Cardiac muscle cell (in vitro differentiated cells and primary cell): Measurements from ENCODE around the gene MAMLD1. TPM values are rescaled to one million over a fixed set of nuclear protein-coding genes. Genes with fewer than 3 reads are reported as not detected.

Source experiments
- DNase-seq, 2 donors: peaks; one replicate each; pipeline versions ENCODE4 v3.0.0 to v3.0.0-alpha.2; 2010 to 2017; ENCODE audit warnings: low read depth in 1 of 2, low spot score in 1 of 2
- H3K27ac ChIP-seq: fragments of 200-600 bp; sonication (generic); 2 replicates; pipeline ENCODE4 v1.5.1; 2016
- H3K27me3 ChIP-seq: fragments of 200-600 bp; sonication (generic); 2 replicates; pipeline ENCODE4 v1.6.0; 2016; ENCODE audit warnings: control low read depth
- H3K36me3 ChIP-seq: fragments of 200-600 bp; sonication (generic); 2 replicates; pipeline ENCODE4 v1.5.1; 2016; ENCODE audit warnings: control low read depth
- H3K4me1 ChIP-seq: fragments of 200-600 bp; sonication (generic); 2 replicates; pipeline ENCODE4 v1.8.1; 2017; ENCODE audit warnings: low read depth, mild to moderate bottlenecking, mixed run types
- H3K4me3 ChIP-seq: fragments of 200-600 bp; sonication (generic); 2 replicates; pipeline ENCODE4 v1.5.1; 2016; ENCODE audit warnings: mild to moderate bottlenecking
- H3K9me3 ChIP-seq: fragments of 200-600 bp; sonication (generic); 2 replicates; pipeline ENCODE4 v1.5.1; 2017; ENCODE audit warnings: low read depth, mild to moderate bottlenecking, control low read depth
- polyA plus RNA-seq: library from polyadenylated mRNA; unstranded; fragments of >200 nt; fragmentation: Nextera tagmentation; extraction: Ambion mirVana; gene quantifications from 2 replicates; pipeline ENCODE4 v1.2.1, GENCODE V29; 2016
- total RNA-seq: library from RNA; depleted of rRNA; stranded (reverse); fragments of >200 nt; gene quantifications from 2 replicates; pipeline ENCODE4 v1.2.3, GENCODE V29; 2016
- TF ChIP-seq, protein P1 (sequence below): IDR thresholded peaks from 2 replicates; pipeline ENCODE4 v1.5.1; 2012; ENCODE audit warnings: low read depth, mild to moderate bottlenecking, low read length

Gene MAMLD1
- total and polyA plus RNA-seq, 2 experiments from 2014 or later, result 0.15 to 0.48 TPM

DNA sequence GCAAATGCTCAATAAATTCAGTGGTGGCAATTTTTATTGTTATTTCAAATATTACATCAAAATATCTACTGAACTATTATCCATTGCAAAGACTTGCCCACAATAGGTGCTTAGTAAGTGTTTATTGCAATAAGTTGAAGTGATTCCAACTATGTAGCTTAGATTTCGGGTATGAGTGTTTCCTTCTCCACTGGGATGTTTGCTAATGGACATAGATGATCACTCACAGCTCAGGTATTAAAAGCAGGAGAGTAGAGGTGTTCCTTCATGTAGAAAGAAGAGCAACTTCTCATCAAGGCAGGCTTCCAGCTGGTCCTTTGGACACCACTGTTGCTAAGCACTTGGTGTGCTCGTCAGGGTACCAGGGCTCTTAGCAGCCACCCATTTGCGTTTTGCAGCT is 139.0 kb downstream of the MAMLD1 start:
- Histone ChIP-seq H3K4me3 (no peak overlapping the region), H3K9me3 (no peaks in the 10 kb centered on the region), H3K36me3 (no peaks in the 10 kb centered on the region), H3K27ac (no peak overlapping the region), H3K4me1 (no peaks in the 10 kb centered on the region), H3K27me3 (no peaks in the 10 kb centered on the region)
- no peak for DNase-seq
- TF ChIP-seq, protein P1, sequence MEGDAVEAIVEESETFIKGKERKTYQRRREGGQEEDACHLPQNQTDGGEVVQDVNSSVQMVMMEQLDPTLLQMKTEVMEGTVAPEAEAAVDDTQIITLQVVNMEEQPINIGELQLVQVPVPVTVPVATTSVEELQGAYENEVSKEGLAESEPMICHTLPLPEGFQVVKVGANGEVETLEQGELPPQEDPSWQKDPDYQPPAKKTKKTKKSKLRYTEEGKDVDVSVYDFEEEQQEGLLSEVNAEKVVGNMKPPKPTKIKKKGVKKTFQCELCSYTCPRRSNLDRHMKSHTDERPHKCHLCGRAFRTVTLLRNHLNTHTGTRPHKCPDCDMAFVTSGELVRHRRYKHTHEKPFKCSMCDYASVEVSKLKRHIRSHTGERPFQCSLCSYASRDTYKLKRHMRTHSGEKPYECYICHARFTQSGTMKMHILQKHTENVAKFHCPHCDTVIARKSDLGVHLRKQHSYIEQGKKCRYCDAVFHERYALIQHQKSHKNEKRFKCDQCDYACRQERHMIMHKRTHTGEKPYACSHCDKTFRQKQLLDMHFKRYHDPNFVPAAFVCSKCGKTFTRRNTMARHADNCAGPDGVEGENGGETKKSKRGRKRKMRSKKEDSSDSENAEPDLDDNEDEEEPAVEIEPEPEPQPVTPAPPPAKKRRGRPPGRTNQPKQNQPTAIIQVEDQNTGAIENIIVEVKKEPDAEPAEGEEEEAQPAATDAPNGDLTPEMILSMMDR, result no peak

DNA sequence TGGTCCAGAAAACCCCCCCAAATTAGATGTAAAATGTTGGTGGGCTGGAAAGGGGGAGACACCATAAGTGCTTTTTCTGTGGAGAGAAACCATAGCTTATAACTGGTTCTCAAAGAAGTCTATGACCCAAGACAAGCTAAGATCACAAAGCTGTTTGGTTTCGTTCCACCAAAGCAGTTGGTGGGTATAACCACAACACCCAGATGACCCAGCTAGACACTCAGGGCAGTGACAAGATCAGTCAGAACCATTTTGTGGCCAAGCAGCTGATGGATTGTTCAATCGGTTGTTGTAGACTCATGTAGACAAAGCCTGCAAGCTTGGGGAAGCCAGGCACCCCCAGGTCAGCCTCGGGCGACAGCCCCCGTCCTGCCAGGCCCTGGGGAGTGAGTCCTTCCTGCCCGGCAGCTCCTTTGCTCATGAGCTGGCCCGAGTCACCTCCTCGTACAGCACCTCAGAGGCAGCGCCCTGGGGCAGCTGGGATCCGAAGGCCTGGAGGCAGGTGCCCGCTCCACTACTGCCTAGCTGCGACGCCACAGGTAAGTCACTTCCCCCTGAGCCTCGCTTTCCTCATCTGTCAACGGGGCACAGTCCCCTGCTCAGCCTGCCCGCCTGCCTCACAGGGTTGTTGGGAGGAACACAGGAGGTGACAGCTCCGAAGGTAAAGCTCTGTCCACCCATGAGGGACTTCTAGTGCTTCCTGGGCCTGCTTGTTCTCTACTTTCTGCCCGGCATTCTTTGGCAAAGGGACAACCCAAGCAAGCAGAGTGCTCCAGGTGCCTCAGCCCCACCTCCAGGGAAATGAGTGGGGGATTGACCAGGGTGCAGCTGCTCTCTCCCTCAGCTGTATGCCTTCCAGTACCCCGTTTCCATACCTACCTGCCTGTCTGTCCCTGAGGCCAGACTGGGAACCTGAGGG is 140.1 kb downstream of the MAMLD1 start:
- Histone ChIP-seq H3K9me3 (no peaks in the 10 kb centered on the region), H3K4me3 (no peak overlapping the region), H3K36me3 (no peaks in the 10 kb centered on the region), H3K27me3 (no peaks in the 10 kb centered on the region), H3K4me1 (no peaks in the 10 kb centered on the region), H3K27ac (no peak overlapping the region)
- no peak for DNase-seq
- TF ChIP-seq, protein P1, result no peak

DNA sequence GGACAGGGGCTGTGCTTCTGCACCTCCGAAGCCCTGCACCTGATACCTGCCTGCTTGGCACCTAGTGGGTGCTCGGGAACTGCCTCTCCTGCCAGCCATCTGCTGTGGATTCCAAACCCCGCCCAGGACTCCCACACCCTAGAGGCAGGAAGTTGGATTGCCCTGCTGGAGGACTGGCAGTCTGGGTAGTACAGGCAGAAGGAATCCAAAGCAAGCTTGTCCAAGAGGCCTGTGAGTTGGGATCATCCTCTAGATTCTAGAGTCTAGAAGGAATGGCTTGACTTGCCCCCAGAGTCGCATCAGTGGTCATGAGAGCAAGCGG is 140.7 kb downstream of the MAMLD1 start:
- TF ChIP-seq, protein P1, result no peak
- no peak overlapping the region for H3K4me3 ChIP-seq
- no peaks in the 10 kb centered on the region for H3K36me3 ChIP-seq
- H3K27ac ChIP-seq, result no peak overlapping the region
- DNase-seq, result no peak
- H3K4me1 ChIP-seq, result no peaks in the 10 kb centered on the region
- no peaks in the 10 kb centered on the region for H3K27me3 ChIP-seq
- H3K9me3 ChIP-seq, result no peaks in the 10 kb centered on the region

DNA sequence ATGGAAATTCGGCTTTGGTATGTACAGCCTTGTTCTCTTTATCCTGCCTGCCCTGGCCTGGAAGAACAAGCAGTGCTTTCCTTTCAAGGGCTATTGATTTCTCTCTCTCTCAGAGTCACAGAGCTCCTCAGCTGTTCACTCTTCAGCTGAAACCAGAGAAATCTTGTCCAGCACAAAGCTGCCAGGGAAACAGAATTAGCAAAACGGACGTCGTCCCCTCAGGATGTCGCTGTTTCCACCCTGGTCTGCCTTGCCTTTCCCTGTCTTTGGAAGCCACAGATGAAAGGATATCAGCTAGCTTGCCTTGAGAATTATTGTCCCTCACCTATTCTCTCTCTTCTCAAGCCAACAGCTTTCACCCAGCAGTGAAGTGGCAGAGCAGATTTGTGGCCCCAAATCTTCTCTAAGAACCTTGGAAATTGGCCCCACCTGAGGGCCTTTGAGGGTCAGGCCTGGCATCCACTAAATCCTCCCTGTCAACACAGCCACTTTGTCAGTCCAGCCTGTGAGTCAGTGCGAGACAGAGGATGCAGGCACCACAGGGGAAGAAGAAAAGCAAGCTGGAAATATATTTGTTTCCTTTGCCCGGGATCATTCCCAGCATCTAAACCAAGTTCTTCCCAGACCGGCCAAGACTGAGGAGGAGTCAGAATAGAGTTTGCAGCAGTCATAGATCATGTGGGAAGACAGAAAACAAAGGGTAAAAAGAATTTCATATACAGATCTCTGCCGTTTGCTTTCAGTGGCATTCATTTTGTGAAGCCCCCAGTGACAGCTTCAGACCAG is 141.5 kb downstream of the MAMLD1 start:
- TF ChIP-seq, protein P1, result no peak
- H3K27ac ChIP-seq, result no peak overlapping the region
- H3K36me3 ChIP-seq, result no peaks in the 10 kb centered on the region
- DNase-seq, result no peak
- no peaks in the 10 kb centered on the region for H3K9me3 ChIP-seq
- no peaks in the 10 kb centered on the region for H3K27me3 ChIP-seq
- no peak overlapping the region for H3K4me3 ChIP-seq
- no peaks in the 10 kb centered on the region for H3K4me1 ChIP-seq

DNA sequence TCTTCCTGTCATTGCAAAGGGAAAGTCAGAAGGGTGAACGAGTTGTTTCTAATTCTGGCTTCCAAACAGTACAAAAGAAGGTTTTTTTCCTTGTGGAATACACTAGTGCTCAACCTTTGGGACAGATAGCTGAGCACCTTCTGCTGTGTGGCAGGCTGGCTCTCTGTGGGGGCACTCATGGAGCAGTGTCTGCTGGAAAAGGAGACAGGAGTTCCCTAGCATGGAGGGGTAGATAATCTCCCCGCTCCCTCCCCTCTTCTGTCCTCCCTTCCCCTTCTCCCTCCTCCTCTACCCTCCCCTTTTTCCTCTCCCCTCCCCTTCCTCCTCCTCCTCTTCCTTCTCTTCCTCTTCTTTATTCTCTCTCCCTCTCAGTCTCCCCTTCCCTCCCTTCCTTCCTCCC is 142.9 kb downstream of the MAMLD1 start:
- Histone ChIP-seq H3K4me1 (no peaks in the 10 kb centered on the region), H3K4me3 (no peak overlapping the region), H3K9me3 (no peaks in the 10 kb centered on the region), H3K27ac (no peak overlapping the region), H3K27me3 (no peaks in the 10 kb centered on the region), H3K36me3 (no peaks in the 10 kb centered on the region)
- TF ChIP-seq, protein P1, result no peak
- DNase-seq, result no peak
